HepG2 (cell line): ENCODE measurements around the gene DYNC1LI1. TPM values are rescaled to one million over a fixed set of nuclear protein-coding genes. Genes with fewer than 3 reads are reported as not detected.

Source experiments
- FOXK1 ChIP-seq: sonication (generic); formaldehyde crosslinking; IDR thresholded peaks from 2 replicates; pipeline ENCODE4 v1.4.0; 2020; ENCODE audit warnings: low read depth, missing genetic modification reagents, borderline replicate concordance
- FOXO1 ChIP-seq: sonication (generic); formaldehyde crosslinking; IDR thresholded peaks from 2 replicates; pipeline ENCODE4 v1.4.0; 2020; ENCODE audit warnings: missing genetic modification reagents
- HNF4G ChIP-seq, 2 experiments: sonication (generic) in 1 of 2; formaldehyde crosslinking in 1 of 2; IDR thresholded peaks; 2 replicates each; pipeline versions ENCODE4 v1.4.0 to v1.6.1; 2011 to 2020; ENCODE audit warnings: borderline replicate concordance in 2 of 2, low read depth in 2 of 2, mild to moderate bottlenecking in 2 of 2, low read length in 1 of 2, missing genetic modification reagents in 1 of 2, moderate library complexity in 1 of 2
- MZF1 ChIP-seq: sonication (generic); formaldehyde crosslinking; IDR thresholded peaks from 2 replicates; pipeline ENCODE4 v1.8.1; 2023; ENCODE audit warnings: mild to moderate bottlenecking, missing genetic modification reagents, borderline replicate concordance
- PATZ1 ChIP-seq: sonication (generic); formaldehyde crosslinking; IDR thresholded peaks from 2 replicates; pipeline ENCODE4 v1.4.0; 2020; ENCODE audit warnings: missing genetic modification reagents
- RERE ChIP-seq: IDR thresholded peaks from 2 replicates; pipeline ENCODE4 v1.6.1; 2016; ENCODE audit warnings: low read depth, missing genetic modification reagents, missing compliant biosample characterization
- RNF219 ChIP-seq: sonication (generic); formaldehyde crosslinking; IDR thresholded peaks from 2 replicates; pipeline ENCODE4 v1.5.0; 2020; ENCODE audit warnings: mild to moderate bottlenecking, missing genetic modification reagents
- TCF12 ChIP-seq, 2 experiments: fragments of 450-650 bp in 1 of 2; sonication (generic) in 1 of 2; formaldehyde crosslinking in 1 of 2; IDR thresholded peaks; 2 replicates each; pipeline versions ENCODE4 v1.6.1 to v1.8.0; 2017 to 2022; ENCODE audit warnings: antibody characterized with exemption in 1 of 2, mild to moderate bottlenecking in 1 of 2, missing genetic modification reagents in 1 of 2, moderate library complexity in 1 of 2
- THAP8 ChIP-seq: sonication (generic); formaldehyde crosslinking; IDR thresholded peaks from 2 replicates; pipeline ENCODE4 v1.5.1; 2020; ENCODE audit warnings: missing genetic modification reagents, mild to moderate bottlenecking, borderline replicate concordance
- ZNF180 ChIP-seq: sonication (generic); formaldehyde crosslinking; IDR thresholded peaks from 2 replicates; pipeline ENCODE4 v1.4.0; 2020; ENCODE audit warnings: low read depth, missing genetic modification reagents, borderline replicate concordance
- ZNF331 ChIP-seq: sonication (generic); formaldehyde crosslinking; IDR thresholded peaks from 2 replicates; pipeline ENCODE4 v1.4.0; 2020; ENCODE audit warnings: missing genetic modification reagents
- ZNF574 ChIP-seq: sonication (generic); formaldehyde crosslinking; IDR thresholded peaks from 2 replicates; pipeline ENCODE4 v1.4.0; 2020; ENCODE audit warnings: missing genetic modification reagents
- polyA plus RNA-seq, 8 experiments: library from polyadenylated mRNA; depleted of rRNA in 3 of 8; stranded (reverse) in 7 of 8; unstranded in 1 of 8; fragments of >200 nt; fragmentation: Illumina TruSeq in 4 of 8; extraction: Trizol in 4 of 8; gene quantifications; 2 replicates each; pipeline versions ENCODE4 v1.2.1 to v1.2.3, GENCODE V29; 2011 to 2016; ENCODE audit warnings: low read depth in 4 of 8, missing spikeins in 1 of 8, mixed read lengths in 1 of 8; ENCODE audit not compliant: insufficient read depth in 1 of 8
- total RNA-seq, 5 experiments: library from RNA; depleted of rRNA; stranded (reverse); fragments of >200 nt; fragmentation: Illumina TruSeq; extraction: Trizol; gene quantifications; 2 replicates each; pipeline ENCODE4 v1.2.3, GENCODE V29; 2016; ENCODE audit warnings: low read depth in 1 of 5

The DYNC1LI1 gene
- total and polyA plus RNA-seq, 2 of the 13 experiments (the other 11 are each of a cell fraction or from before 2014, with no cell fraction given): 13.4 to 37.1 TPM

- no peak; the same call in 1 of the 2 replicates for TF ChIP-seq RERE (CRISPR knock-in tag)
- TF ChIP-seq ZNF331 (CRISPR knock-in tag): no peak
- TF ChIP-seq HNF4G (IDR thresholded peaks at IDR 0.05; ENCODE audit: borderline replicate concordance, low read depth, low read length): 0 out of 2 replicates have a peak, but pooled peaks have one; percentile 28
- no peak for TF ChIP-seq HNF4G (CRISPR knock-in tag; IDR thresholded peaks at IDR 0.05; ENCODE audit: borderline replicate concordance, low read depth)
- no peak for TF ChIP-seq ZNF180 (CRISPR knock-in tag)
- TF ChIP-seq PATZ1 (CRISPR knock-in tag): no peak
- TF ChIP-seq FOXO1 (CRISPR knock-in tag): no peak
- no peak for TF ChIP-seq RNF219 (CRISPR knock-in tag)
- TF ChIP-seq FOXK1 (CRISPR knock-in tag): no peak
- TF ChIP-seq ZNF574: no peak
- no peak for TF ChIP-seq MZF1 (CRISPR knock-in tag)
- TF ChIP-seq THAP8 (CRISPR knock-in tag): no peak
- no peak for TF ChIP-seq TCF12 (IDR thresholded peaks at IDR 0.05)
- TF ChIP-seq TCF12 (CRISPR knock-in tag; IDR thresholded peaks at IDR 0.05): peak; percentile 84; the same call in 1 of the 2 replicates
Measured at GRCh38 chr3:32569540-32570420, 878 bp downstream of the DYNC1LI1 start (continued).
